Measurements from ENCODE around the gene SIPA1L3.
"Not testable (repeated sequence)": the region's sequence is repeated elsewhere in the genome, so short reads cannot be mapped to it uniquely, and the experiment has no call there.

SIPA1L3 gene

GRCh38 chr19:38055010-38055409 lies 148.0 kb downstream of the SIPA1L3 start:
- peak overlapping the region; percentile 25 for H3K27ac Mint-ChIP-seq
- H3K27me3 Mint-ChIP-seq = no peaks in the 10 kb centered on the region
- peaks cover 34% of the 10 kb centered on the region for H3K4me1 Mint-ChIP-seq (ENCODE audit: low read depth)
- H3K9me3 Mint-ChIP-seq = no peaks in the 10 kb centered on the region
- intact Hi-C loops (cut with micrococcal nuclease) = no loop called here
- H3K36me3 Mint-ChIP-seq (ENCODE audit: low read depth) = peaks cover 11% of the 10 kb centered on the region
- no peak overlapping the region for H3K4me3 Mint-ChIP-seq

DNA sequence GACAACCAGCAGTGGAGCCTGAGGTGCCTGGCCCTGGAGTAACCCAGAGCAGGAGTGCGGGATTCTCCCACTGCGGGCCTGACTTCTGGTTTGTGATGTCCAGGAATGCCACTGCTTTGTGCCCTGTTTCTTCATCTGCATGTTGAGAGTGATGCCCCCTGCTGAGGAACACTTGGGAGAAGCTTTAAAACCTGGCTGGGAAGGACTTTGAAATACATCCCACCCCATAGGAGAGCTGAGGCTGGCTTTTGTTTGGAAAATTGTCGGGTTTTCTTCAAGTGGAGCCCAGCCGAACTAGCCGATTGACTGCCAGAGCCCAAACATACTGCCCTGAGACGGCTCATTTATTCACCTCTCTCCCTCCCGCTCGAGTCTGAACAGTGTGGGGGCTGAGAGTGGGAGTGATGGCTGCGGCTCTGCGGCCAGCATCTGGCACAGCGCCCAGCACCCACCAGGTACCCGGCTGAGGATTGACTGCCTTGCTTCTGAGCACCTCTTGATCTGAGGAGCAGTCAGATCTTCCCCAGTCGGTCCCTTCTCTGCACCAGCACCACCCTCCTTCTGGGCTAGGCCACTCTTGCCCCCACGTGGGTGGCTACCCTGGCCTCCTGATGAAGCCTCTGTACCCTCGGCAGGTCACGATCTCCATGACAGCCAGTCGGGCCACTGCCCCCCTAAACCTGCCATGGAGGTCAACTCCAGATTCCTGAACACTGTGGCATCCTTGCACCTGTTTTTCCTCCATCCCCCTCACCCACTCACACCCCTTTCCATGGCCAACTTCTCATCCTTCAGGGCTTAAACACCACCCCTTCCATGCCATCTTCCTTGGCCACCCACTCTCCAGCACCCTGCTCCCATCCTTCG lies 148.9 kb downstream of the SIPA1L3 start:
- Mint-ChIP-seq H3K9me3 (no peaks in the 10 kb centered on the region), H3K4me1 (ENCODE audit: low read depth) (peaks cover 34% of the 10 kb centered on the region), H3K27ac (peak overlapping the region; percentile 25), H3K27me3 (no peaks in the 10 kb centered on the region), H3K36me3 (ENCODE audit: low read depth) (peaks cover 11% of the 10 kb centered on the region), H3K4me3 (no peak overlapping the region)
- intact Hi-C loops (cut with micrococcal nuclease) = no loop called here

DNA sequence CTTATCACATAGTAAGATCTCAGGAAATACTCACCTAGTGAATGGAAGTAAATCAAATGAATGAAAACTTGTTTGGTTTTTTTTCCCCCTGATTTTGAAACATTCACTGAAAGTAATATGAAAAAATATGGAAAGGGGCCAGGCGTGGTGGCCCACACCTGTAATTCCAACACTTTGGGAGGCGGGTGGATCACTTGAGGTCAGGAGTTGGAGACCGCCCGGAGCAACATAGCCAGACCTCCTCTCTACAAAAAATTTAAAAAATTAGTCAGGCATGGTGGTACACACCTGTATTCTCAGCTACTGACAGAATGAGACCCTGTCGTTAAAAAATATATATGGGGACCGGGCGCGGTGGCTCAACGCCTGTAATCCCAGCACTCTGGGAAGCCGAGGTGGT lies 149.6 kb downstream of the SIPA1L3 start:
- intact Hi-C loops (cut with micrococcal nuclease) = no loop called here
- Mint-ChIP-seq H3K27ac (no peak overlapping the region), H3K4me1 (ENCODE audit: low read depth) (peaks cover 34% of the 10 kb centered on the region), H3K36me3 (ENCODE audit: low read depth) (peaks cover 17% of the 10 kb centered on the region), H3K9me3 (no peaks in the 10 kb centered on the region), H3K4me3 (no peak overlapping the region), H3K27me3 (no peaks in the 10 kb centered on the region)

DNA sequence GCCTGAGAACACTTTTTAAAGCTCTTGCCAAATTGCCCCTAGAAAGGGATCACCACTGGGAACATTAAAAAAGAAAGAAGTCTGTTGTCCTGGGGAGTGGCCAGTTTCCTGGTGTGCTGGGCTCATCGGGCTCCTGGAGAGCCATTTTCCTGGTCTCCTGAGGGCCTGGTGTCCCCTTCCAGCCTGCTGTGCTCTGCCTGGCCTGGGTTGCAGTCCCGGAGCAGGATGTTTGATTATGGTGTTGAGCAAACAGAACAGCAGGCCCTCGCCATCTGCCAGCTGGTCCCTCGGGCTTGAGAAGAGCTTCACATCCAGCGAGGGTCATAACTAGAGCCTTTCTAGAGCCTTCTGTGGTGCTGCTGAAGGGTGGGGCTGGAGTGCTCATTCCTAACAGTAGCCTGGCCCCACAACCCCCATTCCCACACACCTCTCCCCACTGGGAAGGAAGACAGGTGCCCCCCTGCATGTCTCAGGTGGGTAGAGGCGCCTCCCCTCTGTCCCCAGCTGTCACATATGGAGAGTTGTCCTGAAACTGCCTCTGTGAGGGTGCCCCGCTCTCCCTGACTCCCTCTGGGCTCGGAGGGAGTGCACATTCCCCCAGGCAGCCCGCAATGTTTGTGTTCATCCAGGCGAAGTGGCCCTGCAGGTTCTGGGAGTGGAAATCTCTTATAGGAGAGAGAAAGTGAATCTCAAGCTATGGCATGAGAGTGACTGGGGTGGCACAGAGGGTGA lies 151.1 kb downstream of the SIPA1L3 start:
- H3K36me3 Mint-ChIP-seq (ENCODE audit: low read depth) = peaks cover 27% of the 10 kb centered on the region
- no peaks in the 10 kb centered on the region for H3K9me3 Mint-ChIP-seq
- H3K4me1 Mint-ChIP-seq (ENCODE audit: low read depth) = peaks cover 21% of the 10 kb centered on the region
- no peak overlapping the region for H3K27ac Mint-ChIP-seq
- H3K4me3 Mint-ChIP-seq = no peak overlapping the region
- H3K27me3 Mint-ChIP-seq = no peaks in the 10 kb centered on the region
- intact Hi-C loops (cut with micrococcal nuclease) = no loop called here

DNA sequence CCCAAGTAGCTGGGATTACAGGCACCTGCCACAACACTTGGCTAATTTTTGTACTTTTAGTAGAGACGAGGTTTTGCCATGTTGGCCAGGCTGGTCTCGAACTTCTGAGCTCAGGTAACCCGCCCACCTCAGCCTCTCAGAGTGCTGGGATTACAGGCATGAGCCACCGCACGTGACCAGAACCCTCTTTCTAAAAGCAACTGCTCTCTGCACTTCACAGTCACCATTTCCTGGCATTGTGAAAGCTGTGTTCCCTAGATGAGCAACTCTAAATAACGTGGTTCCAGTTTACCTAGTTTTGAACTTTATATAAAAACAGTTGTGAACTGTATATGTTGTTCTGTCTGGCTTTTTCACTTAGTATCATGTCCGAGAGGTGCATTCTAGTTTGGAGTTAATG lies 152.9 kb downstream of the SIPA1L3 start:
- Mint-ChIP-seq H3K9me3 (no peaks in the 10 kb centered on the region), H3K27me3 (no peaks in the 10 kb centered on the region), H3K36me3 (ENCODE audit: low read depth) (peaks cover 27% of the 10 kb centered on the region), H3K4me3 (no peak overlapping the region), H3K27ac (no peak overlapping the region), H3K4me1 (ENCODE audit: low read depth) (peaks cover 16% of the 10 kb centered on the region)
- intact Hi-C loops (cut with micrococcal nuclease) = no loop called here

DNA sequence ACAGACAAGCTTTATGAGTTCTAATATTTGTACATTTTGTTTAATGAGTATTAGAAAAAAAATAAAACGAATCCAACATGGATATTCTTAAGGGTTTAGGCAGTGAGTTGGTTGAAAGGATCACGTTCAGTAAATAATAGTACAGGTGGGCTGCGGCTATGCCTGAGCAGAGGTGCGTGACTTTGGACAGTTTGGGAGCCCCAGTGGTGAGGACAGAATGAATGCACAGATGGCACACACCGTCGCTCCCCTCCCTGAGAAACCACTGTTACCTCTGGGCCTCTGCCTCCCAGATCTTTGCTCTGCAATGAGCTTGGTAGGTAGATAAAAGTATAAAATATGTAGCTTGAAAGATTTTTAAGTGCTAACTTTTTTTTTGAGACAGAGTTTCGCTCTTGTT lies 153.3 kb downstream of the SIPA1L3 start:
- no peak overlapping the region for H3K4me3 Mint-ChIP-seq
- no peaks in the 10 kb centered on the region for H3K27me3 Mint-ChIP-seq
- intact Hi-C loops (cut with micrococcal nuclease) = no loop called here
- H3K9me3 Mint-ChIP-seq = no peaks in the 10 kb centered on the region
- H3K27ac Mint-ChIP-seq = no peak overlapping the region
- peaks cover 27% of the 10 kb centered on the region for H3K36me3 Mint-ChIP-seq (ENCODE audit: low read depth)
- H3K4me1 Mint-ChIP-seq (ENCODE audit: low read depth) = peaks cover 12% of the 10 kb centered on the region

- Mint-ChIP-seq H3K4me1 (ENCODE audit: low read depth) (peaks cover 9% of the 10 kb centered on the region), H3K27me3 (no peaks in the 10 kb centered on the region), H3K36me3 (ENCODE audit: low read depth) (peaks cover 20% of the 10 kb centered on the region), H3K27ac (no peak overlapping the region), H3K9me3 (no peaks in the 10 kb centered on the region), H3K4me3 (no peak overlapping the region)
- intact Hi-C loops (cut with micrococcal nuclease) = no loop called here
These were observed 154.3 kb downstream of the SIPA1L3 start for GRCh38 chr19:38061294-38061693.

DNA sequence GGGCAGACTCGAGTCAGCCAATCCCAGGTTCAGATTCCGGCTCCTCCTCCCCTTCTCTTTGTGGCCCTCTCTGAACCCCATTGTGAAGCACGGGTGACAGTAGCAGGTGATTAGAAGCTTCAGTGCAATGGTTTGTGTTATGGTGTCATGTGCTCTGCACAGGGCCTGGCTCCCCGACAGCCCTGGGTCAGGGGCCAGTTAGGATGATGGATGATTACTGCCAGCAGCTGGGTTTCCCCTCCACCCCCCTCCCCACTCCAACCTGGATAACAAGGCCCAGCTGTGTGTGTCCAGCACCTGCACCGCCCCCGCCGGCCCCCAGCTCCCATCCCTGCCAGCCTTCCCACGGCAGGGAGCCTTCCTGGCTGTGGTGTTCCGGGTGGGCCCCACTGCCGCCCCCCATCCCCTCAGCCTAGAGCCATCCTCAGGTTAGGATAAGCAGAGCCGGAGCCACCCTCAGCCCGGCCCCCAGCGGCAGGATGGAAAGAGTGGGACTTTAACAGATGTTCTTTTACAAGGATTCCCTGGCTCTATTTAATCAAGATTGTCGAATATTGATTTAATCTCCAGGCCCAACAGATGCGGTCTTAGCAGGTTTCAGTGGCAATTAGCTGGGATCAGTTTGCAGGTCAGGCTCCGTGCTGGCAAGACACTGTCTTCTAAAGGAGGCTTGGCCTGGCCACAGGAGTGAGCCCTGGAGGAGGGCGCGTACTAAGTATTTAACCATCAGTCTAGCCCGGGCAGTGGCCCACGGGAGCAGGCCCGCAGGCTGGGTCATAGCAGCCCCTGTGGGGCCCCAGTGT lies 156.2 kb downstream of the SIPA1L3 start:
- Mint-ChIP-seq H3K4me3 (no peak overlapping the region), H3K27me3 (no peaks in the 10 kb centered on the region), H3K4me1 (ENCODE audit: low read depth) (peaks cover 11% of the 10 kb centered on the region), H3K27ac (no peak overlapping the region), H3K36me3 (ENCODE audit: low read depth) (peaks cover 19% of the 10 kb centered on the region), H3K9me3 (no peaks in the 10 kb centered on the region)
- intact Hi-C loops (cut with micrococcal nuclease) = no loop called here

- H3K4me3 Mint-ChIP-seq = no peak overlapping the region
- no peak overlapping the region for H3K27ac Mint-ChIP-seq
- intact Hi-C loops (cut with micrococcal nuclease) = no loop called here
- H3K27me3 Mint-ChIP-seq = no peaks in the 10 kb centered on the region
- peaks cover 21% of the 10 kb centered on the region for H3K36me3 Mint-ChIP-seq (ENCODE audit: low read depth)
- H3K4me1 Mint-ChIP-seq (ENCODE audit: low read depth) = peaks cover 5% of the 10 kb centered on the region
- H3K9me3 Mint-ChIP-seq = no peaks in the 10 kb centered on the region
These were observed 156.9 kb downstream of the SIPA1L3 start for GRCh38 chr19:38063928-38064327.

DNA sequence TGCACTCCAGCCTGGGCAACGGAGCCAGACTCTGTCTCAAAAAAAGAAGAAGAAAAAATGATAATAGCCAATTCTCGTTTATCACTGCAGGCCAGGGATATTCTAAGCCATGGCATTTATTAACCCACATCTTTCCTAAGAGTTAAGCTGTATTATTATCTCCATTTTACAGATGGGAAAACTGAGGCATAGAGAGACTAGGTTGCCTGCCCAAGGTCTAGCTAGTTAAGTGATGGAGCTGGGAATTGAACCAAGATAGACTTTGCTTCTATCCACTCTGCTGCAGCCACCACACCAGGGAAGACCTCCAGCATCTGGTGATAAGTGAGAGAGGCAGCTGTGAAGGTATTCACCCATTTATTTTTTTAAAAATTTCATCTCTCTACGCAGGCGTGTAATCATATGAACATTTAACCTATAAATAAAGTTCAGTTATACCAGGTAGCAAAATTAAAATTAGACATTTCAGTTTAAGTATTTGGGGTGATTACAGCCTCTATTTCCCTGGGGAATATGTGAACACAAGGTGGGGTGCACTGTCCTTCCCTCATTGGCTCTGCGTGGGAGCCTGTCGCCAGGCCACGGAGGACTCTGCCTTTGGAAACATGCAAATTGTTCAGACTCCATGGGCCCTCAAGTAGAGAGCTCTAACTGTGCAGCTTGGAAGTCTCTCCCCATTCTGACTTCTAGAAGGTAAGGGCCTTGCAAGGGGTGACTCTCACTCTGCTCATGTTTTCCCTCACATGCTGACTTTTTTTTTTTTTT lies 157.8 kb downstream of the SIPA1L3 start:
- Mint-ChIP-seq H3K4me1 (ENCODE audit: low read depth) (peaks cover 5% of the 10 kb centered on the region), H3K27ac (no peak overlapping the region), H3K36me3 (ENCODE audit: low read depth) (peaks cover 21% of the 10 kb centered on the region), H3K4me3 (no peak overlapping the region), H3K27me3 (no peaks in the 10 kb centered on the region), H3K9me3 (no peaks in the 10 kb centered on the region)
- intact Hi-C loops (cut with micrococcal nuclease) = no loop called here

DNA sequence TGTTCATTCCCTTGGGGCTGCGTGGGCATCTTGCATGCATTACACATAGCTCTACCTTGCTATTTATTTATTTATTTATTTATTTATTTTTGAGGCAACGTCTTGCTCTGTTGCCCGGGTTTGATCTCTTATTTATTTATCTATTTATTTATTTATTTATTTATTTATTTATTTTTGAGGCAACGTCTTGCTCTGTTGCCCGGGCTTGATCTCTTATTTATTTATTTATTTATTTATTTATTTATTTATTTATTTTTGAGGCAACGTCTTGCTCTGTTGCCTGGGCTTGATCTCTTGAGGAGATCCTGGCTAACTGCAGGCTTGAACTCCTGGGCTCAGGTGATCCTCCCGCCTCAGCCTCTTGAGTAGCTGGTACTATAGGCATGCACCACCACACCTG lies 158.8 kb downstream of the SIPA1L3 start:
- H3K4me3 Mint-ChIP-seq; intact Hi-C loops (cut with micrococcal nuclease); H3K27me3 Mint-ChIP-seq; H3K9me3 Mint-ChIP-seq; H3K27ac Mint-ChIP-seq: not testable (repeated sequence)
- Mint-ChIP-seq H3K36me3 (ENCODE audit: low read depth) (peaks cover 21% of the 10 kb centered on the region), H3K4me1 (ENCODE audit: low read depth) (peaks cover 12% of the 10 kb centered on the region)

- Mint-ChIP-seq H3K4me1 (ENCODE audit: low read depth) (peaks cover 35% of the 10 kb centered on the region), H3K36me3 (ENCODE audit: low read depth) (peaks cover 13% of the 10 kb centered on the region), H3K4me3 (no peak overlapping the region), H3K9me3 (peaks cover 7% of the 10 kb centered on the region), H3K27me3 (no peaks in the 10 kb centered on the region), H3K27ac (no peak overlapping the region)
- intact Hi-C loops (cut with micrococcal nuclease) = no loop called here
These were observed 161.8 kb downstream of the SIPA1L3 start for GRCh38 chr19:38068826-38069225.

GRCh38 chr19:38070573-38070972 lies 163.6 kb downstream of the SIPA1L3 start:
- Mint-ChIP-seq H3K4me3 (no peak overlapping the region), H3K27me3 (no peaks in the 10 kb centered on the region), H3K9me3 (peaks cover 7% of the 10 kb centered on the region), H3K27ac (no peak overlapping the region), H3K36me3 (ENCODE audit: low read depth) (peaks cover 13% of the 10 kb centered on the region), H3K4me1 (ENCODE audit: low read depth) (peaks cover 35% of the 10 kb centered on the region)
- intact Hi-C loops (cut with micrococcal nuclease) = no loop called here

Measured in dendritic cell treated with granulocyte-macrophage colony-stimulating factor and Interleukin-4, amounts not matched to agents 40 ng/mL and 50 ng/mL, for 4 days (primary cell).